Thyroid gland (tissue), 4 donors: ENCODE results near the gene CD207. TPM values are rescaled to one million over a fixed set of nuclear protein-coding genes. Genes with fewer than 3 reads are reported as not detected.

Source experiments
- DNase-seq, 2 donors: peaks; one replicate each; pipeline ENCODE4 v3.0.0-alpha.2; 2019
- H3K27ac ChIP-seq, 3 donors: fragments of 200-600 bp; sonication (generic); 1 replicate in 2 of 3; 2 replicates in 1 of 3; pipeline ENCODE4 v1.5.1; 2016 to 2019; ENCODE audit warnings: mild to moderate bottlenecking in 1 of 3, moderate library complexity in 1 of 3
- H3K27me3 ChIP-seq: fragments of 200-600 bp; sonication (generic); one replicate; pipeline ENCODE4 v1.5.1; 2019
- H3K36me3 ChIP-seq, 2 donors: fragments of 200-600 bp; sonication (generic); one replicate each; pipeline ENCODE4 v1.5.1; 2016 to 2019
- H3K4me1 ChIP-seq, 2 donors: fragments of 200-600 bp; sonication (generic); one replicate each; pipeline ENCODE4 v1.5.1; 2017 to 2019
- H3K4me3 ChIP-seq, 3 donors: fragments of 200-600 bp; sonication (generic); replicated peaks in 1 of 3; 1 replicate in 2 of 3; 2 replicates in 1 of 3; pipeline ENCODE4 v1.5.1; 2016; ENCODE audit warnings: mild to moderate bottlenecking in 1 of 3
- H3K9me3 ChIP-seq: fragments of 200-600 bp; sonication (generic); one replicate; pipeline ENCODE4 v1.5.1; 2017
- CTCF ChIP-seq, 6 experiments: fragments of 200-600 bp in 3 of 6; fragments of 450-650 bp in 3 of 6; sonication (generic) in 3 of 6; IDR thresholded peaks; one replicate each; pipeline ENCODE4 v1.5.1; 2016 to 2019; ENCODE audit warnings: antibody characterized with exemption in 6 of 6, mild to moderate bottlenecking in 2 of 6, inconsistent platforms in 1 of 6, moderate library complexity in 1 of 6
- POLR2A ChIP-seq, 2 donors: fragments of 450-650 bp; IDR thresholded peaks; one replicate each; pipeline ENCODE4 v1.6.1; 2017; ENCODE audit warnings: antibody characterized with exemption in 2 of 2, mild to moderate bottlenecking in 2 of 2, moderate library complexity in 1 of 2
- WGBS, 2 donors: methylation state at CpG; one replicate each; pipeline ENCODE4 v1.1.5; 2017; 5-methylcytosine and 5-hydroxymethylcytosine counted together
- intact Hi-C: fragments of 100-400 bp; cut with DNase I; formaldehyde crosslinking; loops from one replicate; pipeline ENCODE4 v1.15.1; 2023
- total RNA-seq, 4 donors: library from RNA; depleted of rRNA; stranded (reverse); fragments of >200 nt; gene quantifications; one replicate each; pipeline ENCODE4 v1.2.3, GENCODE V29; 2016

The CD207 gene
- total RNA-seq, 4 donors from 2014 or later, result not detected

- Histone ChIP-seq H3K27ac (no peak overlapping the region), H3K9me3 (no peaks in the 10 kb centered on the region), H3K36me3 (no peaks in the 10 kb centered on the region), H3K4me1 (no peaks in the 10 kb centered on the region), H3K27me3 (no peaks in the 10 kb centered on the region), H3K4me3 (no peak overlapping the region)
- intact Hi-C loops, result no loop called here
- DNase-seq, result no peak
- WGBS, 2 donors, result 89 to 95% methylated on average over 2 of the region's 2 CpGs
- no peak for TF ChIP-seq POLR2A (IDR thresholded peaks at IDR 0.05)
- TF ChIP-seq CTCF (IDR thresholded peaks at IDR 0.05), result no peak
These were observed 1.5 kb downstream of the CD207 start for GRCh38 chr2:70834106-70834505.

GRCh38 chr2:70833246-70833645, 2.4 kb downstream of the CD207 start:
- Histone ChIP-seq H3K9me3 (no peaks in the 10 kb centered on the region), H3K27ac (no peak overlapping the region), H3K27me3 (no peaks in the 10 kb centered on the region), H3K36me3 (no peaks in the 10 kb centered on the region), H3K4me1 (no peaks in the 10 kb centered on the region), H3K4me3 (no peak overlapping the region)
- 78 to 92% methylated on average over 1 of the region's 1 CpG for WGBS, 2 donors
- intact Hi-C loops, result no loop called here
- TF ChIP-seq CTCF (IDR thresholded peaks at IDR 0.05), result no peak
- TF ChIP-seq POLR2A (IDR thresholded peaks at IDR 0.05), result no peak
- no peak for DNase-seq

GRCh38 chr2:70832386-70832785, 3.2 kb downstream of the CD207 start:
- Histone ChIP-seq H3K27ac (no peak overlapping the region), H3K4me1 (no peaks in the 10 kb centered on the region), H3K27me3 (no peaks in the 10 kb centered on the region), H3K9me3 (no peaks in the 10 kb centered on the region), H3K36me3 (no peaks in the 10 kb centered on the region), H3K4me3 (no peak overlapping the region)
- no peak for DNase-seq
- TF ChIP-seq POLR2A (IDR thresholded peaks at IDR 0.05) (no peak), CTCF (IDR thresholded peaks at IDR 0.05) (no peak)
- intact Hi-C loops, result no loop called here
- 85 to 96% methylated on average over 2 of the region's 2 CpGs for WGBS, 2 donors

GRCh38 chr2:70831861-70832260, 3.8 kb downstream of the CD207 start:
- WGBS, 2 donors, result 66 to 87% methylated on average over 6 of the region's 6 CpGs
- H3K9me3 ChIP-seq, result no peaks in the 10 kb centered on the region
- H3K4me3 ChIP-seq, result no peak overlapping the region
- no peaks in the 10 kb centered on the region for H3K4me1 ChIP-seq
- intact Hi-C loops, result no loop called here
- H3K27ac ChIP-seq, result no peak overlapping the region
- TF ChIP-seq CTCF (IDR thresholded peaks at IDR 0.05), result no peak
- TF ChIP-seq POLR2A (IDR thresholded peaks at IDR 0.05), result no peak
- no peaks in the 10 kb centered on the region for H3K36me3 ChIP-seq
- DNase-seq, result no peak
- H3K27me3 ChIP-seq, result no peaks in the 10 kb centered on the region

GRCh38 chr2:70830366-70830765, 5.2 kb downstream of the CD207 start:
- H3K9me3 ChIP-seq, result no peaks in the 10 kb centered on the region
- intact Hi-C loops, result no loop called here
- no peaks in the 10 kb centered on the region for H3K27me3 ChIP-seq
- H3K4me3 ChIP-seq, result no peak overlapping the region
- 55 to 56% methylated on average over 5 of the region's 5 CpGs for WGBS, 2 donors
- DNase-seq, result no peak
- H3K4me1 ChIP-seq, result no peaks in the 10 kb centered on the region
- H3K27ac ChIP-seq, result no peak overlapping the region
- no peaks in the 10 kb centered on the region for H3K36me3 ChIP-seq
- TF ChIP-seq CTCF (IDR thresholded peaks at IDR 0.05) (no peak), POLR2A (IDR thresholded peaks at IDR 0.05) (no peak)
